ES-I3 (cell line): ENCODE measurements around the gene LRRC4B.

Experiments
- H3K36me3 ChIP-seq: 2 replicates; pipeline ENCODE4 v1.6.1; 2013; ENCODE audit warnings: mild to moderate bottlenecking, low read length, control low read depth, moderate library complexity; ENCODE audit not compliant: insufficient read depth
- H3K4me1 ChIP-seq: 2 replicates; pipeline ENCODE4 v1.6.1; 2013; ENCODE audit warnings: mild to moderate bottlenecking, control low read depth, low read length; ENCODE audit not compliant: insufficient read depth
- H3K9ac ChIP-seq: 2 replicates; pipeline ENCODE4 v1.6.1; 2013; ENCODE audit warnings: low read depth, mild to moderate bottlenecking, low read length, moderate library complexity
- H3K9me3 ChIP-seq: 2 replicates; pipeline ENCODE4 v1.6.1; 2013; ENCODE audit warnings: mild to moderate bottlenecking, low read length, moderate library complexity; ENCODE audit not compliant: control insufficient read depth, insufficient read depth

LRRC4B gene

GRCh38 chr19:50563597-50563996 is 4.6 kb downstream of the LRRC4B start:
- Histone ChIP-seq H3K4me1 (peaks cover 21% of the 10 kb centered on the region), H3K36me3 (no peaks in the 10 kb centered on the region), H3K9ac (no peak overlapping the region), H3K9me3 (no peaks in the 10 kb centered on the region)

DNA sequence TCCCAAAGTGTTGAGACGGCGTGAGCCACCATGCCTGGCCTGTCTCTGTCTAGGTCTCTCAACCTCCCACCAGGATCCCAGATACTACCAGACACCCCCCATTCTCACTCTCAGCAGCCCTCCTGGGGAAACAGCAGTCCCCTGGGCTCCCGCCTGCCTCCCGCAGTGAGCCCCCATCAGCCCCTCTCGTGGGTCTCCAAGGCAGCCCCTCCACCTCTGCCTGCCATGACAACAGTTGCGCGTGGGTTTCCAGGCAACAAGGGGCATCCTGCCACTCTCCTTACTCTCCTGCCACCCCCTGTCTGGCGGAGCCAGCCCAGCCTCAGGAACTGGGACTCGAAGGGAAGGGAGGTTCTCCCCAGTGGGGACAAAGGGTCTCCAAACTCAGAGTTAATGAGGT is 5.2 kb downstream of the LRRC4B start:
- Histone ChIP-seq H3K36me3 (no peaks in the 10 kb centered on the region), H3K9me3 (no peaks in the 10 kb centered on the region), H3K4me1 (peaks cover 21% of the 10 kb centered on the region), H3K9ac (no peak overlapping the region)

GRCh38 chr19:50562329-50562728 is 5.9 kb downstream of the LRRC4B start:
- Histone ChIP-seq H3K9ac (no peak overlapping the region), H3K9me3 (no peaks in the 10 kb centered on the region), H3K36me3 (no peaks in the 10 kb centered on the region)

GRCh38 chr19:50559636-50560035 is 8.6 kb downstream of the LRRC4B start:
- H3K9me3 ChIP-seq, result no peaks in the 10 kb centered on the region
- H3K9ac ChIP-seq, result no peak overlapping the region
- peaks cover 9% of the 10 kb centered on the region for H3K4me1 ChIP-seq
- no peaks in the 10 kb centered on the region for H3K36me3 ChIP-seq

More at GRCh38 chr19:50562329-50562728, 5.9 kb downstream of the LRRC4B start:
- H3K4me1 ChIP-seq, result peaks cover 21% of the 10 kb centered on the region

GRCh38 chr19:50558449-50558848 is 9.8 kb downstream of the LRRC4B start:
- peaks cover 4% of the 10 kb centered on the region; the same call in 1 of the 2 replicates for H3K4me1 ChIP-seq

DNA sequence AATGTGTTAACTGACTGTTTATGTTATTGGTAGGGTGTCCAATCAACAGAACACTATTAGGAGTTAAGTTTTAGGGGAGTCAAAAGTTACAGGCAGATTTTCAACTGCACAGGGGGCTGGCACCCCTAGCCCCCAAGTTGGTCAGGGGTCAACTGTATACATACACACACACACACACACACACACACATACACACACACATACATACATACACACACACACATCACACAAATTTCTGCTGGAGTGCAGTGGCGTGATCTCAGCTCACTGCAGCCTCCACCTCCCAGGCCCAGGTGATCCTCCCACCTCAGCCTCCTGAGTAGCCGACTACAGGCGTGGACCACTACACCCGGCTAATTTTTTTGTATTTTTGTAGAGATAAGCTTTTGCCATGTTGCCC is 10.2 kb downstream of the LRRC4B start:
- H3K9ac ChIP-seq, result no peak overlapping the region
- peaks cover 4% of the 10 kb centered on the region; the same call in 1 of the 2 replicates for H3K4me1 ChIP-seq
- no peaks in the 10 kb centered on the region for H3K9me3 ChIP-seq
- H3K36me3 ChIP-seq, result no peaks in the 10 kb centered on the region

More at GRCh38 chr19:50558449-50558848, 9.8 kb downstream of the LRRC4B start:
- Histone ChIP-seq H3K9me3 (no peaks in the 10 kb centered on the region), H3K9ac (no peak overlapping the region), H3K36me3 (no peaks in the 10 kb centered on the region)

GRCh38 chr19:50557009-50557613 is 11.1 kb downstream of the LRRC4B start:
- no peaks in the 10 kb centered on the region for H3K36me3 ChIP-seq
- H3K9ac ChIP-seq, result peak overlapping the region; percentile 68; the same call in 1 of the 2 replicates
- no peaks in the 10 kb centered on the region; the same call in 1 of the 2 replicates for H3K4me1 ChIP-seq
- no peaks in the 10 kb centered on the region for H3K9me3 ChIP-seq

- Histone ChIP-seq H3K36me3 (no peaks in the 10 kb centered on the region), H3K9me3 (no peaks in the 10 kb centered on the region), H3K4me1 (no peaks in the 10 kb centered on the region; the same call in 1 of the 2 replicates), H3K9ac (peak overlapping the region; percentile 68; the same call in 1 of the 2 replicates)
Observed at GRCh38 chr19:50556282-50557008, 11.8 kb downstream of the LRRC4B start.

DNA sequence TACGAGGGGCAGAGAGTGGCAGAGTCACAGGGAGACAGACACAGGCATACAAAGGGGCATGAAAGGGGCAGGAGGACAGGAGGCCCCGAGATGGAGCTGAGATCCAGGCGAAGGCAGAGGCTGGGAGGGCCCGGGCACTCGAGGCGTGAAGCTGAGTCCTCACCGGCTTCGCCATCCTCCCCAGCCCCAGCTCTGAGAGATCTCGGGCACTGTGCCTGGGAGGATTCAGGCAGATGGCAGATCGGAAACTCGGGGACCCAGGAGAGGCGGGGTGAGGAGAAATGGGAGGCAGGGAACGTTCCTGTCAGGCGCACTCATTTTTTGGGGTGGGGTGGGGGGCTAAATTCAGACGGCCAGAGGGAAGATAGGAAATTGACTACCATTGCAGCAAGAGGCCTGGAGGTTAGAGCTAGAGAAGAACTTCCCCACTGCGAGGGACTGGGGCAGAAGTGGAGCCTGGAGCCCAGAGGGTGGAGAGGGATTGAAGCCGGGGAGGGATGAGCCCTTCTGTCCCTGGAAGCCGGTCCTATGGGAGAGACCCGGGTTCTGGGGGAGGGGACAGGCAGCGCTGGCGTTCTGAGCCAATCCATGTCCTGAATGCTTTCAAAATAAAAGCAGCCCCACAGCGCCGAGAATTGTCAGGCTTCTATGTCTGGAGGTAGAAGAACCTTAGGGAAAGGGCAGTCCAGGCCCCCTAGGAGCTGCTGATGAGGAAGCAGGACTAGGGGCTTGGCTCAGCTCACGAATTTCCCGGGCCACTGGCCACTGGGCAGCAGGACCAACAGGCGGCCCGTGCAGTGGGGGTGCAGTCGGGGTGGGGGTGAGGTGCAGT is 12.6 kb downstream of the LRRC4B start:
- Histone ChIP-seq H3K9me3 (no peaks in the 10 kb centered on the region), H3K4me1 (peaks cover 1% of the 10 kb centered on the region; the same call in 1 of the 2 replicates), H3K36me3 (no peaks in the 10 kb centered on the region), H3K9ac (peak overlapping the region; percentile 68; the same call in 1 of the 2 replicates)

GRCh38 chr19:50555033-50555432 is 13.2 kb downstream of the LRRC4B start:
- no peak overlapping the region for H3K9ac ChIP-seq
- H3K4me1 ChIP-seq, result peaks cover 8% of the 10 kb centered on the region; the same call in 1 of the 2 replicates
- no peaks in the 10 kb centered on the region for H3K9me3 ChIP-seq

DNA sequence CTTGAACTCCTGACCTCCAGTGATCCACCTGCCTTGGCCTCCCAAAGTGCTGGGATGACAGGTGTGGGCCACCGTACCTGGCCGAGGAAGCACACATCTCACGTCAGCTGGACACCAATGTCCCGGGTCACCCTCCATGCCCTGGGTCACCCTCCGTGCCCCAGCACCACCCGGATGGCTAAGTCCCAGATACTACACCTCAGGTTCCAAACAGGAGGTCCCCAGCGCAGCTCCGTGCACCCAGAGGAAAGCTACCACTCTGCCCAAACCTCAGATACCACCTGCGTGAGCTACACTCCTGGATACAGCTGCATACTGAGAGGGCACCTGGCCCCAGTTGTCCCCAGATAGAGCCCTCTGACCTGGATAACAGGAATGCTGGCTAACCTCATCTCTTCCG is 14.0 kb downstream of the LRRC4B start:
- H3K4me1 ChIP-seq, result peaks cover 9% of the 10 kb centered on the region; the same call in 1 of the 2 replicates
- H3K36me3 ChIP-seq, result no peaks in the 10 kb centered on the region
- H3K9ac ChIP-seq, result no peak overlapping the region
- H3K9me3 ChIP-seq, result no peaks in the 10 kb centered on the region

More at GRCh38 chr19:50555033-50555432, 13.2 kb downstream of the LRRC4B start:
- no peaks in the 10 kb centered on the region for H3K36me3 ChIP-seq

- peaks cover 9% of the 10 kb centered on the region; the same call in 1 of the 2 replicates for H3K4me1 ChIP-seq
- H3K9me3 ChIP-seq, result no peaks in the 10 kb centered on the region
- no peak overlapping the region for H3K9ac ChIP-seq
- H3K36me3 ChIP-seq, result no peaks in the 10 kb centered on the region
Observed at GRCh38 chr19:50553134-50553703, 15.0 kb downstream of the LRRC4B start.

- Histone ChIP-seq H3K4me1 (peaks cover 9% of the 10 kb centered on the region; the same call in 1 of the 2 replicates), H3K36me3 (no peaks in the 10 kb centered on the region), H3K9ac (no peak overlapping the region), H3K9me3 (no peaks in the 10 kb centered on the region)
Observed at GRCh38 chr19:50552540-50552939, 15.7 kb downstream of the LRRC4B start.

GRCh38 chr19:50551715-50552187 is 16.5 kb downstream of the LRRC4B start:
- peak overlapping the region; percentile 65; the same call in 1 of the 2 replicates for H3K9ac ChIP-seq
- H3K36me3 ChIP-seq, result no peaks in the 10 kb centered on the region
- no peaks in the 10 kb centered on the region for H3K9me3 ChIP-seq
- peaks cover 9% of the 10 kb centered on the region; the same call in 1 of the 2 replicates for H3K4me1 ChIP-seq
